Measurements from ENCODE around the gene DOCK1.

- no peak for TF ChIP-seq MXI1 (conservative IDR thresholded peaks at IDR 0.05; ENCODE audit: poor library complexity, severe bottlenecking)
- no peak for TF ChIP-seq POLR2AphosphoS5 (IDR thresholded peaks at IDR 0.05)
- TF ChIP-seq, protein P1, sequence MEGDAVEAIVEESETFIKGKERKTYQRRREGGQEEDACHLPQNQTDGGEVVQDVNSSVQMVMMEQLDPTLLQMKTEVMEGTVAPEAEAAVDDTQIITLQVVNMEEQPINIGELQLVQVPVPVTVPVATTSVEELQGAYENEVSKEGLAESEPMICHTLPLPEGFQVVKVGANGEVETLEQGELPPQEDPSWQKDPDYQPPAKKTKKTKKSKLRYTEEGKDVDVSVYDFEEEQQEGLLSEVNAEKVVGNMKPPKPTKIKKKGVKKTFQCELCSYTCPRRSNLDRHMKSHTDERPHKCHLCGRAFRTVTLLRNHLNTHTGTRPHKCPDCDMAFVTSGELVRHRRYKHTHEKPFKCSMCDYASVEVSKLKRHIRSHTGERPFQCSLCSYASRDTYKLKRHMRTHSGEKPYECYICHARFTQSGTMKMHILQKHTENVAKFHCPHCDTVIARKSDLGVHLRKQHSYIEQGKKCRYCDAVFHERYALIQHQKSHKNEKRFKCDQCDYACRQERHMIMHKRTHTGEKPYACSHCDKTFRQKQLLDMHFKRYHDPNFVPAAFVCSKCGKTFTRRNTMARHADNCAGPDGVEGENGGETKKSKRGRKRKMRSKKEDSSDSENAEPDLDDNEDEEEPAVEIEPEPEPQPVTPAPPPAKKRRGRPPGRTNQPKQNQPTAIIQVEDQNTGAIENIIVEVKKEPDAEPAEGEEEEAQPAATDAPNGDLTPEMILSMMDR (IDR thresholded peaks at IDR 0.05; ENCODE audit: poor library complexity, severe bottlenecking) = no peak
- no peak for TF ChIP-seq EP300 (conservative IDR thresholded peaks at IDR 0.05; ENCODE audit: poor library complexity, severe bottlenecking)
- no peak for TF ChIP-seq RAD21 (conservative IDR thresholded peaks at IDR 0.05)
Observed at GRCh38 chr10:127227663-127228062, 322.4 kb downstream of the DOCK1 start.

All from neural cell (in vitro differentiated cells).